Thyroid gland (tissue), 4 donors: ENCODE data around the gene FIBCD1.

Source experiments
- POLR2A ChIP-seq, 2 donors: fragments of 450-650 bp; IDR thresholded peaks; one replicate each; pipeline ENCODE4 v1.6.1; 2017; ENCODE audit warnings: antibody characterized with exemption in 2 of 2, mild to moderate bottlenecking in 2 of 2, moderate library complexity in 1 of 2
- TF ChIP-seq, protein P1 (sequence below), 6 experiments: fragments of 200-600 bp in 3 of 6; fragments of 450-650 bp in 3 of 6; sonication (generic) in 3 of 6; IDR thresholded peaks; one replicate each; pipeline ENCODE4 v1.5.1; 2016 to 2019; ENCODE audit warnings: antibody characterized with exemption in 6 of 6, mild to moderate bottlenecking in 2 of 6, inconsistent platforms in 1 of 6, moderate library complexity in 1 of 6

- TF ChIP-seq, protein P1, sequence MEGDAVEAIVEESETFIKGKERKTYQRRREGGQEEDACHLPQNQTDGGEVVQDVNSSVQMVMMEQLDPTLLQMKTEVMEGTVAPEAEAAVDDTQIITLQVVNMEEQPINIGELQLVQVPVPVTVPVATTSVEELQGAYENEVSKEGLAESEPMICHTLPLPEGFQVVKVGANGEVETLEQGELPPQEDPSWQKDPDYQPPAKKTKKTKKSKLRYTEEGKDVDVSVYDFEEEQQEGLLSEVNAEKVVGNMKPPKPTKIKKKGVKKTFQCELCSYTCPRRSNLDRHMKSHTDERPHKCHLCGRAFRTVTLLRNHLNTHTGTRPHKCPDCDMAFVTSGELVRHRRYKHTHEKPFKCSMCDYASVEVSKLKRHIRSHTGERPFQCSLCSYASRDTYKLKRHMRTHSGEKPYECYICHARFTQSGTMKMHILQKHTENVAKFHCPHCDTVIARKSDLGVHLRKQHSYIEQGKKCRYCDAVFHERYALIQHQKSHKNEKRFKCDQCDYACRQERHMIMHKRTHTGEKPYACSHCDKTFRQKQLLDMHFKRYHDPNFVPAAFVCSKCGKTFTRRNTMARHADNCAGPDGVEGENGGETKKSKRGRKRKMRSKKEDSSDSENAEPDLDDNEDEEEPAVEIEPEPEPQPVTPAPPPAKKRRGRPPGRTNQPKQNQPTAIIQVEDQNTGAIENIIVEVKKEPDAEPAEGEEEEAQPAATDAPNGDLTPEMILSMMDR (IDR thresholded peaks at IDR 0.05): no peak
- no peak for TF ChIP-seq POLR2A (IDR thresholded peaks at IDR 0.05)
Observed at GRCh38 chr9:130900701-130901497, 38.1 kb downstream of the FIBCD1 start.
